Adrenal gland (tissue), 12 donors: ENCODE results near the gene NDRG2. TPM values are rescaled to one million over a fixed set of nuclear protein-coding genes. Genes with fewer than 3 reads are reported as not detected.
A peak's percentile ranks its signal among the peaks of the same experiment; 100 is the strongest.

ENCODE experiments used
- DNase-seq, 7 donors: peaks; one replicate each; pipeline ENCODE4 v3.0.0-alpha.2; 2019 to 2020
- H3K27ac ChIP-seq, 5 donors: fragments of 200-600 bp; sonication (generic) in 4 of 5; 1 replicate in 3 of 5; 2 replicates in 2 of 5; pipeline versions ENCODE4 v1.5.1 to v1.8.0; 2016 to 2020; ENCODE audit warnings: mild to moderate bottlenecking in 1 of 5
- H3K27me3 ChIP-seq: fragments of 200-600 bp; 2 replicates; pipeline ENCODE4 v1.8.0; 2021
- H3K36me3 ChIP-seq, 2 donors: fragments of 200-600 bp; replicated peaks in 1 of 2; 1 replicate in 1 of 2; 2 replicates in 1 of 2; pipeline versions ENCODE4 v1.5.1 to v1.8.0; 2018 to 2022
- H3K4me1 ChIP-seq, 2 donors: fragments of 200-600 bp; replicated peaks in 1 of 2; 1 replicate in 1 of 2; 2 replicates in 1 of 2; pipeline versions ENCODE4 v1.5.1 to v1.8.0; 2018 to 2021
- H3K4me3 ChIP-seq, 4 donors: fragments of 200-600 bp; sonication (generic) in 3 of 4; one replicate each; pipeline ENCODE4 v1.5.1; 2016 to 2018
- H3K9me3 ChIP-seq, 3 donors: fragments of 200-600 bp; sonication (generic) in 1 of 3; replicated peaks in 1 of 3; 1 replicate in 2 of 3; 2 replicates in 1 of 3; pipeline versions ENCODE4 v1.5.1 to v1.8.0; 2016 to 2021
- POLR2A ChIP-seq, 2 donors: fragments of 450-650 bp; IDR thresholded peaks; one replicate each; pipeline ENCODE4 v1.6.1; 2017; ENCODE audit warnings: antibody characterized with exemption in 2 of 2, mild to moderate bottlenecking in 2 of 2, moderate library complexity in 1 of 2
- WGBS, 4 donors: extraction: QIAGEN DNeasy Blood & Tissue Kit in 2 of 4; methylation state at CpG; one replicate each; pipeline versions ENCODE4 v1.1.5 to v1.1.7; 2013 to 2017; 5-methylcytosine and 5-hydroxymethylcytosine counted together
- intact Hi-C, 2 donors: fragments of 100-400 bp; cut with DNase I; formaldehyde crosslinking; loops; one replicate each; pipeline versions ENCODE4 v1.14.1 to v1.15.0; 2022 to 2023
- polyA plus RNA-seq, 3 donors: library from polyadenylated mRNA; stranded (reverse); fragments of 200-250 nt in 2 of 3; fragments of 350-450 nt in 1 of 3; fragmentation: Illumina TruSeq in 1 of 3; extraction: RNeasy Lipid Tissue Mini Kit (QIAGEN cat#74804) in 1 of 3; gene quantifications; one replicate each; pipeline ENCODE4 v1.2.3, GENCODE V29; 2013 to 2014
- total RNA-seq, 9 donors: library from RNA; depleted of rRNA in 4 of 9; stranded (reverse); fragments of >200 nt in 4 of 9; fragments of 120-200 nt in 1 of 9; fragmentation: NEBNext Ultra II Directional in 1 of 9; extraction: Animal tissue kit (Norgen Biotek cat#: 25700) in 1 of 9; gene quantifications; one replicate each; pipeline versions ENCODE4 v1.1.0 to v1.2.4, GENCODE V29; 2013 to 2023
- TF ChIP-seq, protein P1 (sequence below), 6 experiments: fragments of 450-650 bp in 4 of 6; fragments of 200-600 bp in 2 of 6; sonication (generic) in 1 of 6; IDR thresholded peaks; 1 replicate in 5 of 6; 2 replicates in 1 of 6; pipeline versions ENCODE4 v1.5.1 to v1.8.0; 2016 to 2021; ENCODE audit warnings: antibody characterized with exemption in 6 of 6, mild to moderate bottlenecking in 2 of 6, moderate library complexity in 1 of 6
- donor health status: healthy with polysubstance abuse.
- donor health status: Bipolar disorder and iron deficiency.
- donor health status: DM: yes; HTN: yes; CAD: no.
- donor health status: DM: no; HTN: no; CAD: no.
- donor health status: DM: no; HTN: no; CAD: no.
- donor health status: DM: yes; HTN: yes; CAD: no.

Gene NDRG2
- total and polyA plus RNA-seq, 12 donors: 116 to 1,323 (median 629) TPM

DNA sequence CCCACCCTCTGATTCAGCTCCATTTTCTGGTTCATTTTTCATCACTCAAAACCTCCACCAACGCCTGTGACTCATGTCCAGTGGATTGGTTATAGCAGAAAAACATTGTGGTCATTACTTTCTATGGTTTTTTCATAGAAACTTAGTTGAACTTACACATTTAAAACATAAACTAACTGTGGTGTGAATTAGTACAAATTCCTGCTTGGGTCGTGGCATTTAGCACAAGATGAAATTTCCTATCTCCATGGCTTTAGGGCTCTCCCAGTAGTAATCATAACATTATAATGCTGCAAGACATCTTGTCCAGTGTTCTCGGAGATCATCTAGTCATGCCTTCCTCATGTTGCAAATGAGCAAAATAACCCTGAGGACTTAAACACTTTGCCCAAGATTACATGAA is 24.4 kb upstream of the NDRG2 start:
- no peaks in the 10 kb centered on the region for H3K9me3 ChIP-seq
- WGBS, 4 donors: 53 to 60% (median 56%) methylated on average over 3 of the region's 3 CpGs
- no peak for TF ChIP-seq POLR2A (IDR thresholded peaks at IDR 0.05)
- TF ChIP-seq, protein P1, sequence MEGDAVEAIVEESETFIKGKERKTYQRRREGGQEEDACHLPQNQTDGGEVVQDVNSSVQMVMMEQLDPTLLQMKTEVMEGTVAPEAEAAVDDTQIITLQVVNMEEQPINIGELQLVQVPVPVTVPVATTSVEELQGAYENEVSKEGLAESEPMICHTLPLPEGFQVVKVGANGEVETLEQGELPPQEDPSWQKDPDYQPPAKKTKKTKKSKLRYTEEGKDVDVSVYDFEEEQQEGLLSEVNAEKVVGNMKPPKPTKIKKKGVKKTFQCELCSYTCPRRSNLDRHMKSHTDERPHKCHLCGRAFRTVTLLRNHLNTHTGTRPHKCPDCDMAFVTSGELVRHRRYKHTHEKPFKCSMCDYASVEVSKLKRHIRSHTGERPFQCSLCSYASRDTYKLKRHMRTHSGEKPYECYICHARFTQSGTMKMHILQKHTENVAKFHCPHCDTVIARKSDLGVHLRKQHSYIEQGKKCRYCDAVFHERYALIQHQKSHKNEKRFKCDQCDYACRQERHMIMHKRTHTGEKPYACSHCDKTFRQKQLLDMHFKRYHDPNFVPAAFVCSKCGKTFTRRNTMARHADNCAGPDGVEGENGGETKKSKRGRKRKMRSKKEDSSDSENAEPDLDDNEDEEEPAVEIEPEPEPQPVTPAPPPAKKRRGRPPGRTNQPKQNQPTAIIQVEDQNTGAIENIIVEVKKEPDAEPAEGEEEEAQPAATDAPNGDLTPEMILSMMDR (IDR thresholded peaks at IDR 0.05): no peak

DNA sequence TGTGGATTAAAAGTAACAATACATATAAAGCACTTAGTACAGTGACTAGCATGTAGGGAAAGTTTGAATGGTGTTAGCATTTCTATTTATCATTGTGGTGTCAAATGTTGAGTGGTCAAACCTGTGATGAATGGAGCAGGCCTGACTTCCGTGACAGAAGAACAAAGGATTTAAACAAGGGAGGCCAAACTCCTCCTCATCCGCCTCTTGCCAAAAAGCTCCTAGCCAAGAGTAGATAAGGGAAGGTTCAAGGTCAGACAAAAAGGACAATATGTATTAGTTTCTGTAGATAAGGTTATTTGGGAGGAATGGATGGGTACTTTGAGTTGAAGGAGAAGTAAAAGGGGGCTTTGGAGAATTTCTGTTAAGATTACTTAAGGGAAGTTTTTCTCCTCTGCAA is 23.8 kb upstream of the NDRG2 start:
- WGBS, 4 donors: 22 to 43% (median 27%) methylated on average over 2 of the region's 2 CpGs

More for the DNA sequence above, 24.4 kb upstream of the NDRG2 start:
- Histone ChIP-seq H3K27me3 (no peaks in the 10 kb centered on the region), H3K4me1 (peaks cover 22 to 39% of the 10 kb centered on the region in 2 donors), H3K4me3 (no peak overlapping the region), H3K36me3 (no peaks in the 10 kb centered on the region), H3K27ac (peak overlapping the region in 4 of 5 donors; percentile 14 to 81 (median 64))
- no peak for DNase-seq
- intact Hi-C loops: no loop called here

DNA sequence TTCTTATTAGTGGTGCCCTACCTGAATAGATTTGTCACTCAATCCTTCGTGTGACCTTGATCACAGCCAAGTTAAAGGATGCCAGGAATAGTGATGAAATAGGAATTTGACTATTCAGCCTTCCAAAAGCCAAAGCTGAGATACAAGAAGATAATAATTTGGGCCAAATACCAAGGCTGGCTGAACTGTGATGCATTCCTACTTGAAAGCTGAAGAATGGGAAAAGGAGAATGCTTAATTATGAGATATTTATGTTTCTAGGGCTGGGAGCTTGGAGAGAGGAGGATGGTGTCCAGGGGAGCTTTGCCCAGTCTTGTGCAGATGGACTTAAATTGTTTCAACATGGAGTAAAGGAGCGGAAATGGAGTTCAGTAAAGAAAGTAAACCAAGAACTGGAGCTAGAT is 22.5 kb upstream of the NDRG2 start:
- Histone ChIP-seq H3K9me3 (no peaks in the 10 kb centered on the region), H3K4me3 (no peak overlapping the region), H3K36me3 (no peaks in the 10 kb centered on the region), H3K27me3 (no peaks in the 10 kb centered on the region), H3K27ac (peak overlapping the region; percentile 13 to 81 (median 53)), H3K4me1 (peaks cover 38 to 51% of the 10 kb centered on the region in 2 donors)
- DNase-seq: peak in 2 of 7 donors; percentile 48 to 49
- WGBS, 4 donors: 47 to 61% (median 57%) methylated on average over 2 of the region's 2 CpGs
- TF ChIP-seq POLR2A (IDR thresholded peaks at IDR 0.05): no peak
- TF ChIP-seq, protein P1 (IDR thresholded peaks at IDR 0.05): no peak
- intact Hi-C loops: loop anchor here in 1 of 2 donors (2.0 kb wide), 1 partner anchor 21 kb away; no protein-coding TSS in a partner anchor

More for the DNA sequence above, 23.8 kb upstream of the NDRG2 start:
- no peak overlapping the region for H3K4me3 ChIP-seq
- peak overlapping the region in 4 of 5 donors; percentile 1 to 81 (median 64) for H3K27ac ChIP-seq
- TF ChIP-seq, protein P1 (IDR thresholded peaks at IDR 0.05): no peak
- no peaks in the 10 kb centered on the region for H3K36me3 ChIP-seq
- no peaks in the 10 kb centered on the region for H3K9me3 ChIP-seq
- peak in 5 of 7 donors; percentile 47 to 81 (median 71) for DNase-seq
- H3K4me1 ChIP-seq: peaks cover 28 to 41% of the 10 kb centered on the region in 2 donors
- H3K27me3 ChIP-seq: no peaks in the 10 kb centered on the region
- intact Hi-C loops: no loop called here

DNA sequence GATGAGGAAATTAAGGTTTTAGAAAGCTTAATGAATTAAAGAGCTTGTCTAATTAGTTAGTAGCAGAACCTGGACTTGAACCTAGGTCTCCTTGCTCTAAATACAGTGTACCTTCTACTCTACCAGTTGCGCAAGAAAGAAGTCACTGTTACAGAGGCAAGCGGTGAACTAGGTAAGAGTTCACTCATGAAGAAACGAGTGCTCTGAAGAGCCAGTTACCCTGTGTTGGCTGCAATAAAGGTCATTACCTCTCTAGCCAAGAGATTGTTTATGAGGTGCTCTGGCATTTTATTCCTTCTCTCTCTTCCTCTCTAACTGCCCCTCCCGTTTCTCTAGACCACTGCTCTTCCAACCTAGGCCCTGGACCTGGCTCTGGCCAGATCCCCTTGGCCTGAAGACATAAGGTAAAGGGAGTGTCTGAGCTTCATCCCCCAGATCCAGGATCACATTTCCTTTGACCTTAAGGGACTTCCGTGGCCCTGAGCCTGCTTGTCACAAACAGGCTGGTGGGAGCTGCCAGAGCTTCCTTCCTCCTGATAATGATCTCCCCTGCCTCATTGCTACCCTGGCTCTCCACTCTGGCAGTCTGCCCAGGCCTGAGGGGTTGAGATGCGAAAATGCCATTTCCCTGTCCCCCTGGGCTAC is 19.2 kb upstream of the NDRG2 start:
- Histone ChIP-seq H3K27ac (peak overlapping the region in 4 of 5 donors; percentile 24 to 76 (median 48)), H3K27me3 (no peaks in the 10 kb centered on the region), H3K36me3 (no peaks in the 10 kb centered on the region), H3K4me3 (no peak overlapping the region), H3K9me3 (no peaks in the 10 kb centered on the region), H3K4me1 (peaks cover 43 to 67% of the 10 kb centered on the region in 2 donors)
- peak; percentile 34 to 73 (median 59) for DNase-seq
- WGBS, 4 donors: 23 to 30% (median 26%) methylated on average over 6 of the region's 6 CpGs
- TF ChIP-seq POLR2A (IDR thresholded peaks at IDR 0.05): no peak
- TF ChIP-seq, protein P1 (IDR thresholded peaks at IDR 0.05): no peak
- intact Hi-C loops: no loop called here
